Heart right ventricle (tissue), 16 donors: ENCODE results near the gene RFTN1. TPM values are rescaled to one million over a fixed set of nuclear protein-coding genes. Genes with fewer than 3 reads are reported as not detected.

Experiments used
- ATAC-seq, 8 donors: fragments of 200-7000 bp; cut with Tn5 transposase; one replicate each; pipeline ENCODE4 v1.9.1; 2020; ENCODE audit warnings: mild to moderate bottlenecking in 8 of 8, moderate library complexity in 8 of 8, moderate number of reproducible peaks in 1 of 8
- DNase-seq, 2 donors: peaks; one replicate each; pipeline ENCODE4 v3.0.0-alpha.2; 2020
- H3K27ac ChIP-seq, 10 donors: fragments of 200-600 bp; sonication (generic) in 2 of 10; one replicate each; pipeline versions ENCODE4 v1.5.0 to v1.8.0; 2020 to 2022; ENCODE audit warnings: mild to moderate bottlenecking in 3 of 10
- H3K27me3 ChIP-seq, 7 donors: fragments of 200-600 bp; one replicate each; pipeline ENCODE4 v1.8.0; 2021 to 2022; ENCODE audit warnings: mild to moderate bottlenecking in 2 of 7
- H3K36me3 ChIP-seq, 9 donors: fragments of 200-600 bp; sonication (generic) in 1 of 9; one replicate each; pipeline versions ENCODE4 v1.5.0 to v1.8.0; 2020 to 2022; ENCODE audit warnings: mild to moderate bottlenecking in 2 of 9
- H3K4me1 ChIP-seq, 9 donors: fragments of 200-600 bp; sonication (generic) in 1 of 9; one replicate each; pipeline versions ENCODE4 v1.5.0 to v1.8.0; 2020 to 2022; ENCODE audit warnings: mild to moderate bottlenecking in 4 of 9
- H3K4me3 ChIP-seq, 10 donors: fragments of 200-600 bp; sonication (generic) in 2 of 10; one replicate each; pipeline versions ENCODE4 v1.5.0 to v1.8.0; 2020 to 2022; ENCODE audit warnings: mild to moderate bottlenecking in 7 of 10, moderate library complexity in 2 of 10
- H3K9me3 ChIP-seq, 11 donors: fragments of 200-600 bp in 10 of 11; sonication (generic) in 2 of 11; one replicate each; pipeline versions ENCODE4 v1.5.0 to v1.8.0; 2013 to 2022; ENCODE audit warnings: mild to moderate bottlenecking in 2 of 11, control low read depth in 1 of 11, moderate library complexity in 1 of 11
- WGBS, 2 donors: extraction: QIAGEN DNeasy Blood & Tissue Kit; methylation state at CpG; one replicate each; pipeline ENCODE4 v1.1.7; 2013; ENCODE audit warnings: inconsistent platforms in 1 of 2; 5-methylcytosine and 5-hydroxymethylcytosine counted together
- intact Hi-C, 10 donors: fragments of 100-400 bp; cut with DNase I; formaldehyde crosslinking; loops; one replicate each; pipeline versions ENCODE4 v1.11.1 to v1.14.2; 2022
- polyA plus RNA-seq, 2 donors: library from polyadenylated mRNA; stranded (reverse); fragments of 200-250 nt; gene quantifications; one replicate each; pipeline ENCODE4 v1.2.3, GENCODE V29; 2013
- total RNA-seq, 10 donors: library from RNA; stranded (reverse); fragmentation: NEBNext Ultra II Directional in 3 of 10; extraction: Animal tissue kit (Norgen Biotek cat#: 25700) in 3 of 10; gene quantifications; one replicate each; pipeline versions ENCODE4 v1.2.1 to v1.2.4, GENCODE V29; 2021 to 2023
- TF ChIP-seq, protein P1 (sequence below), 9 donors: fragments of 200-600 bp; sonication (generic) in 2 of 9; IDR thresholded peaks; one replicate each; pipeline versions ENCODE4 v1.5.0 to v1.8.0; 2021 to 2022; ENCODE audit warnings: antibody characterized with exemption in 9 of 9, mild to moderate bottlenecking in 5 of 9, moderate library complexity in 1 of 9
- donor health status: Arrhythmogenic right ventricular cardiomyopathy.
- donor health status: ischemic (EF 13 %, LVEDD 7.1; RV severe dilation, severe dysfunction).
- donor health status: healthy with polysubstance abuse.
- donor health status: DM: no; HTN: yes; CAD: no.
- donor health status: DM: no; HTN: no; CAD: no.
- donor health status: ischemic (EF 25% LVEDD 6.9; RV normal size, moderate dysfunction).
- donor health status: ischemic (EF 25% LVEDD 5.7; RV mildly dilated, moderate dysfunction).
- donor health status: healthy.
- donor health status: DM: yes; HTN: yes; CAD: no.
- donor health status: Ischemic cardiomyopathy.
- donor health status: ischemic (EF 35%, LVEDD 5.7; RV mildly dilated, moderate dysfunction).
- donor health status: nonischemic (EF 11% LVEDD 7.7; RV severe dilation, severe dysfunction).
- donor health status: DM: yes; HTN: yes; CAD: no.
- donor health status: PGD.
- donor health status: ischemic (EF 29% LVEDD 5.4; RV normal size, mild dysfunction).
- donor health status: nonischemic (EF 23%, LVEDD 6.1; RV moderate dilation, normal function).

The RFTN1 gene
- total and polyA plus RNA-seq, 12 donors: 17.4 to 32.2 (median 24.0) TPM

DNA sequence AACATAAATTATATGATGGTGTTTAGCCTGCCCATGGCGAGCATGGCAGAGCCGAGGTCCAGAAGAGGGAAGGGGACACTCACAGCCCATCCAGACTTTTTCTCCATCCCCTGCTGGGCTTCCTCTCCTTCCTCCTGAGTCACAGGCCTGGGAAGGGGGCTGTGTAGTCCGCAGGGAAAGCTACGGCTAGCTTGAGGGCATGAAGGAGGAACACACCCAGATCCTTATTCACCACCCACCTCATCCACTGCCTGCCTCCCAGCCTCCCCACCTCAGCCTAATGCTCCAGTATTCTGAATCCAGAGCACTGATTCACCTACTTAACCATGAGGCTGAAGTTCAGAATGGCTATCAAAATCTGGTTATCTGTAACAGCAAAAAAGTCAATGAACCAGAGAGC is 150.7 kb downstream of the RFTN1 start:
- ATAC-seq (no peak), DNase-seq (no peak)
- H3K9me3 ChIP-seq: peaks cover 0 to 4% (median 0%) of the 10 kb centered on the region in 11 donors
- TF ChIP-seq, protein P1, sequence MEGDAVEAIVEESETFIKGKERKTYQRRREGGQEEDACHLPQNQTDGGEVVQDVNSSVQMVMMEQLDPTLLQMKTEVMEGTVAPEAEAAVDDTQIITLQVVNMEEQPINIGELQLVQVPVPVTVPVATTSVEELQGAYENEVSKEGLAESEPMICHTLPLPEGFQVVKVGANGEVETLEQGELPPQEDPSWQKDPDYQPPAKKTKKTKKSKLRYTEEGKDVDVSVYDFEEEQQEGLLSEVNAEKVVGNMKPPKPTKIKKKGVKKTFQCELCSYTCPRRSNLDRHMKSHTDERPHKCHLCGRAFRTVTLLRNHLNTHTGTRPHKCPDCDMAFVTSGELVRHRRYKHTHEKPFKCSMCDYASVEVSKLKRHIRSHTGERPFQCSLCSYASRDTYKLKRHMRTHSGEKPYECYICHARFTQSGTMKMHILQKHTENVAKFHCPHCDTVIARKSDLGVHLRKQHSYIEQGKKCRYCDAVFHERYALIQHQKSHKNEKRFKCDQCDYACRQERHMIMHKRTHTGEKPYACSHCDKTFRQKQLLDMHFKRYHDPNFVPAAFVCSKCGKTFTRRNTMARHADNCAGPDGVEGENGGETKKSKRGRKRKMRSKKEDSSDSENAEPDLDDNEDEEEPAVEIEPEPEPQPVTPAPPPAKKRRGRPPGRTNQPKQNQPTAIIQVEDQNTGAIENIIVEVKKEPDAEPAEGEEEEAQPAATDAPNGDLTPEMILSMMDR (IDR thresholded peaks at IDR 0.05): no peak
- H3K27me3 ChIP-seq: no peaks in the 10 kb centered on the region
- intact Hi-C loops: loop anchor here in 1 of 10 donors (5.0 to 10.0 kb wide), 2 partner anchors 105 to 152 kb away; partner anchors contain the start of gene RFTN1
- peaks cover 0 to 73% (median 2%) of the 10 kb centered on the region in 9 donors for H3K36me3 ChIP-seq
- H3K27ac ChIP-seq: peak overlapping the region in 1 of 10 donors; percentile 73
- peaks cover 3 to 81% (median 36%) of the 10 kb centered on the region in 9 donors for H3K4me1 ChIP-seq
- 80 to 98% methylated on average over 4 of the region's 4 CpGs for WGBS, 2 donors
- H3K4me3 ChIP-seq: no peak overlapping the region

- H3K36me3 ChIP-seq: peaks cover 0 to 76% (median 0%) of the 10 kb centered on the region in 9 donors
- DNase-seq: no peak
- peaks cover 3 to 77% (median 43%) of the 10 kb centered on the region in 9 donors for H3K4me1 ChIP-seq
- TF ChIP-seq, protein P1 (IDR thresholded peaks at IDR 0.05): no peak
- peaks cover 0 to 4% (median 0%) of the 10 kb centered on the region in 11 donors for H3K9me3 ChIP-seq
- no peak overlapping the region for H3K4me3 ChIP-seq
- peak in 3 of 8 donors; percentile 36 to 75 (median 68) for ATAC-seq
- peak overlapping the region in 4 of 10 donors; percentile 9 to 73 (median 26) for H3K27ac ChIP-seq
- intact Hi-C loops: loop anchor here in 1 of 10 donors (5.0 to 10.0 kb wide), 2 partner anchors 106 to 154 kb away; partner anchors contain the start of gene RFTN1
- no peaks in the 10 kb centered on the region for H3K27me3 ChIP-seq
Measured at GRCh38 chr3:16361087-16361486, 152.4 kb downstream of the RFTN1 start.

- peaks cover 0 to 74% (median 0%) of the 10 kb centered on the region in 9 donors for H3K36me3 ChIP-seq
- DNase-seq (peak in 1 of 2 donors; percentile 44), ATAC-seq (peak in 7 of 8 donors; percentile 27 to 80 (median 69))
- no peaks in the 10 kb centered on the region for H3K27me3 ChIP-seq
- no peak overlapping the region for H3K4me3 ChIP-seq
- TF ChIP-seq, protein P1 (IDR thresholded peaks at IDR 0.05): no peak
- WGBS, 2 donors: 44 to 54% methylated on average over 4 of the region's 4 CpGs
- intact Hi-C loops: loop anchor here in 1 of 10 donors (5.0 kb wide), 1 partner anchor 47 kb away; no protein-coding TSS in a partner anchor
- peak overlapping the region in 8 of 10 donors; percentile 10 to 73 (median 56) for H3K27ac ChIP-seq
- H3K9me3 ChIP-seq: peaks cover 0 to 4% (median 0%) of the 10 kb centered on the region in 11 donors
- peaks cover 0 to 68% (median 36%) of the 10 kb centered on the region in 9 donors for H3K4me1 ChIP-seq
Measured at GRCh38 chr3:16359331-16359730, 154.2 kb downstream of the RFTN1 start.

DNA sequence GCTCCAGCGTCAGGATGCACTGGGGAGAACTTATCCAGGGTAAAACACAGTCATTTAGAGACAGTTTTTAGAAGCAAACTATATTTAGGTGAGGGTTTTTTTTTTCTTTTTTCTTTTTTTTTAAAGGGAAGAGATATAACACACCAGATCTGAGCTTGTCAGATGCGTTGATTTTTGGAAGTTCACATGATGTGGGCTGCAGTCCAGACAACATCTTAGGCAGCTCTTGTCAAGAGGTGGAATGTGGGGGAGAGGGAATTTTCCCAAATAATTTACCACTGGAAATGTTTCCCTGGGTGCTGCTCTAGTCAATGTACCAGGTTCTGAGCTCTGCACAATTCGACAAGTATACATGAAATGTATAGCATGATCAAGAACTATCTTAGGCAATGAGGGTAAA is 155.2 kb downstream of the RFTN1 start:
- intact Hi-C loops: loop anchor here in 1 of 10 donors (5.0 kb wide), 1 partner anchor 46 kb away; no protein-coding TSS in a partner anchor
- peak overlapping the region in 6 of 10 donors; percentile 11 to 73 (median 56) for H3K27ac ChIP-seq
- peaks cover 0 to 4% (median 0%) of the 10 kb centered on the region in 11 donors for H3K9me3 ChIP-seq
- TF ChIP-seq, protein P1 (IDR thresholded peaks at IDR 0.05): no peak
- no peak overlapping the region for H3K4me3 ChIP-seq
- WGBS, 2 donors: 64 to 66% methylated on average over 3 of the region's 3 CpGs
- DNase-seq (no peak), ATAC-seq (no peak)
- no peaks in the 10 kb centered on the region for H3K27me3 ChIP-seq
- peaks cover 0 to 72% (median 0%) of the 10 kb centered on the region in 9 donors for H3K36me3 ChIP-seq
- H3K4me1 ChIP-seq: peaks cover 0 to 67% (median 34%) of the 10 kb centered on the region in 9 donors
